ENCODE data around the gene KRT40.

DNA sequence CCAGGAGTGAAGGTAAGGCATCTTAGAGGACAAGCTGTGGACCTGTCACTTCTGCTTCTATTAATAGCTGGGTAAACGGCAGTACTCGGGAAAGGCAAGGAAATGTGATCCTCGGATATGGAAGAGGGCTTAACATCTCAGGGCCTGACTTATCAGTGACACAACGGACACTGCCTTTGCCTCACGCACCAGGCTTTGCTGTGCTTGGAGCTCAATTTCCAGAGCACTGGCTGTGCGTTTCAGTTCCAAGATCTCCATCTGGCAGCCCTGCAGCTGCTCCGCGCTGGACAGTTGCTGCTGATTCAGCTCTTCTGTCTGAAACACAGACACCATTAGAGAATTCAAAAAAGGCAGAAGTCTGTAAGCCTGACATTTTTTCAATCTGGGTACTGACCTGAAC lies 3.5 kb downstream of the KRT40 start:
- TF ChIP-seq, protein P1, sequence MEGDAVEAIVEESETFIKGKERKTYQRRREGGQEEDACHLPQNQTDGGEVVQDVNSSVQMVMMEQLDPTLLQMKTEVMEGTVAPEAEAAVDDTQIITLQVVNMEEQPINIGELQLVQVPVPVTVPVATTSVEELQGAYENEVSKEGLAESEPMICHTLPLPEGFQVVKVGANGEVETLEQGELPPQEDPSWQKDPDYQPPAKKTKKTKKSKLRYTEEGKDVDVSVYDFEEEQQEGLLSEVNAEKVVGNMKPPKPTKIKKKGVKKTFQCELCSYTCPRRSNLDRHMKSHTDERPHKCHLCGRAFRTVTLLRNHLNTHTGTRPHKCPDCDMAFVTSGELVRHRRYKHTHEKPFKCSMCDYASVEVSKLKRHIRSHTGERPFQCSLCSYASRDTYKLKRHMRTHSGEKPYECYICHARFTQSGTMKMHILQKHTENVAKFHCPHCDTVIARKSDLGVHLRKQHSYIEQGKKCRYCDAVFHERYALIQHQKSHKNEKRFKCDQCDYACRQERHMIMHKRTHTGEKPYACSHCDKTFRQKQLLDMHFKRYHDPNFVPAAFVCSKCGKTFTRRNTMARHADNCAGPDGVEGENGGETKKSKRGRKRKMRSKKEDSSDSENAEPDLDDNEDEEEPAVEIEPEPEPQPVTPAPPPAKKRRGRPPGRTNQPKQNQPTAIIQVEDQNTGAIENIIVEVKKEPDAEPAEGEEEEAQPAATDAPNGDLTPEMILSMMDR (IDR thresholded peaks at IDR 0.05; ENCODE audit: low read depth, low read length), result no peak
- TF ChIP-seq MYC (IDR thresholded peaks at IDR 0.05; ENCODE audit: low read depth, low read length) (no peak), POLR2A (IDR thresholded peaks at IDR 0.05; ENCODE audit: extremely low read depth, insufficient read length) (no peak)

Data from NB4 (cell line).